ACC112 (cell line): ENCODE results near the gene BANF1.

Experiments
- H2AFZ ChIP-seq: fragments of 200-600 bp; sonication (generic); one replicate; pipeline ENCODE4 v1.6.0; 2017; ENCODE audit warnings: antibody characterized with exemption, low read length; ENCODE audit not compliant: unreplicated experiment
- H3K27ac ChIP-seq: fragments of 200-600 bp; sonication (generic); 2 replicates; pipeline ENCODE4 v1.5.1; 2014; ENCODE audit warnings: low read depth, mild to moderate bottlenecking, antibody characterized with exemption, low read length, moderate library complexity
- H3K27me3 ChIP-seq: fragments of 200-600 bp; sonication (generic); 2 replicates; pipeline ENCODE4 v1.6.1; 2014; ENCODE audit warnings: mild to moderate bottlenecking, antibody characterized with exemption, low read length, moderate library complexity, mixed read lengths; ENCODE audit not compliant: insufficient read depth
- H3K36me3 ChIP-seq: fragments of 200-600 bp; sonication (generic); 2 replicates; pipeline ENCODE4 v1.6.1; 2016; ENCODE audit warnings: mild to moderate bottlenecking, antibody characterized with exemption, low read length, moderate library complexity, mixed read lengths; ENCODE audit not compliant: insufficient read depth
- H3K4me1 ChIP-seq: fragments of 200-600 bp; sonication (generic); one replicate; pipeline ENCODE4 v1.6.1; 2016; ENCODE audit warnings: low read length, mixed read lengths; ENCODE audit not compliant: insufficient read depth, unreplicated experiment, control insufficient read depth
- H3K4me3 ChIP-seq: fragments of 200-600 bp; sonication (generic); 2 replicates; pipeline ENCODE4 v1.5.1; 2014; ENCODE audit warnings: mild to moderate bottlenecking, low read depth, low read length
- H3K79me2 ChIP-seq: fragments of 200-600 bp; sonication (generic); one replicate; pipeline ENCODE4 v1.6.0; 2016; ENCODE audit warnings: low read length; ENCODE audit not compliant: control insufficient read depth, unreplicated experiment, insufficient read depth

BANF1 gene

DNA sequence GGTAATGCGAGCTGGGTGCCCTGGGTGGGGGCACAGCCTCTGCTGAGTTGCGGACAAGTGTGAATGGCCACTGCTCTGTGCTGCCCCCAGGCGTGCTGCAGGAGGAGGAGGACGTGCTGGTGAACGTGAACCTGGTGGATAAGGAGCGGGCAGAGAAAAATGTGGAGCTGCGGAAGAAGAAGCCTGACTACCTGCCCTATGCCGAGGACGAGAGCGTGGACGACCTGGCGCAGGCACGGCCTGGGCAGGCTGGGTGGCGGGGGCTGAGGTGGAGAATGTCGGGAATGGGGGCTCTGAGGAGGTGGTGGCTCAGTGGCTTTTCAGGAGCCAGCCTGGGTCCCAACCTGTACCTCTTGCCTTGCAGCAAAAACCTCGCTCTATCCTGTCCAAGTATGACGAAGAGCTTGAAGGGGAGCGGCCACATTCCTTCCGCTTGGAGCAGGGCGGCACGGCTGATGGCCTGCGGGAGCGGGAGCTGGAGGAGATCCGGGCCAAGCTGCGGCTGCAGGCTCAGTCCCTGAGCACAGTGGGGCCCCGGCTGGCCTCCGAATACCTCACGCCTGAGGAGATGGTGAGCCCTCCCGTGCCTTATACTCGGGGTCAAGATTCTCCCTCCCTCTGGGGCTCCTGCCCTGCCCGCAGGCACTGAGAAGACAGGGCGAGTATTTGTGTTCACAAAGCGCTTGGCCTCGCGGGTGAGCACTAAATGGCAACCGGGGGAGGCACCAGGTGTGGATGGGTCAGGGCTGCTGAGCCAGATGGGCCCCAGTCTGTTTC, 36.1 kb upstream of the BANF1 start:
- Histone ChIP-seq H3K27me3 (no peaks in the 10 kb centered on the region), H3K4me3 (no peak overlapping the region), H3K36me3 (peaks cover 24% of the 10 kb centered on the region; the same call in 1 of the 2 replicates), H3K4me1 (peaks cover 15% of the 10 kb centered on the region), H3K27ac (no peak overlapping the region), H2AFZ (no peak overlapping the region), H3K79me2 (peaks cover 33% of the 10 kb centered on the region)

DNA sequence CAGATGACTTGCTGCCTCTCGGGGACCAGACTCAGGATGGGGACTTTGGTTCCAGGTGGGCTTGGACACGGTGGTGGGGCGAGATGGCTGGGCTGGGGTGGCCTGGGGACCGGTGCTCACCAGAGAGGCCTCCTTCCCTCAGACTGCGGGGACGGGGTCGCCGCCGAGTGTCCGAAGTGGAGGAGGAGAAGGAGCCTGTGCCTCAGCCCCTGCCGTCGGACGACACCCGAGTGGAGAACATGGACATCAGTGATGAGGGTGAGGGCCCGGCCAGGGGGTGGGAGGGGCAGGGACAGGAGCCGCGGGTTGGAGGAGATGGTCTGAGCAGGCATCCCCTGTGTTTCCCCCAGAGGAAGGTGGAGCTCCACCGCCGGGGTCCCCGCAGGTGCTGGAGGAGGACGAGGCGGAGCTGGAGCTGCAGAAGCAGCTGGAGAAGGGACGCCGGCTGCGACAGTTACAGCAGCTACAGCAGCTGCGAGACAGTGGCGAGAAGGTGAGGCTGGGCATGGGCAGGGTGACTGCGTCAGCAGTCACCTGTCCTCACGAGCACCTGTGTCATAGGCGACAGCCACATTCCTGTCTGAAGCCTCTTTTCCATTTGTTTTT, 34.9 kb upstream of the BANF1 start:
- H3K27me3 ChIP-seq: no peaks in the 10 kb centered on the region
- peaks cover 15% of the 10 kb centered on the region for H3K4me1 ChIP-seq
- peaks cover 24% of the 10 kb centered on the region; the same call in 1 of the 2 replicates for H3K36me3 ChIP-seq
- H2AFZ ChIP-seq: no peak overlapping the region
- no peak overlapping the region for H3K4me3 ChIP-seq
- peaks cover 24% of the 10 kb centered on the region for H3K79me2 ChIP-seq
- no peak overlapping the region for H3K27ac ChIP-seq

DNA sequence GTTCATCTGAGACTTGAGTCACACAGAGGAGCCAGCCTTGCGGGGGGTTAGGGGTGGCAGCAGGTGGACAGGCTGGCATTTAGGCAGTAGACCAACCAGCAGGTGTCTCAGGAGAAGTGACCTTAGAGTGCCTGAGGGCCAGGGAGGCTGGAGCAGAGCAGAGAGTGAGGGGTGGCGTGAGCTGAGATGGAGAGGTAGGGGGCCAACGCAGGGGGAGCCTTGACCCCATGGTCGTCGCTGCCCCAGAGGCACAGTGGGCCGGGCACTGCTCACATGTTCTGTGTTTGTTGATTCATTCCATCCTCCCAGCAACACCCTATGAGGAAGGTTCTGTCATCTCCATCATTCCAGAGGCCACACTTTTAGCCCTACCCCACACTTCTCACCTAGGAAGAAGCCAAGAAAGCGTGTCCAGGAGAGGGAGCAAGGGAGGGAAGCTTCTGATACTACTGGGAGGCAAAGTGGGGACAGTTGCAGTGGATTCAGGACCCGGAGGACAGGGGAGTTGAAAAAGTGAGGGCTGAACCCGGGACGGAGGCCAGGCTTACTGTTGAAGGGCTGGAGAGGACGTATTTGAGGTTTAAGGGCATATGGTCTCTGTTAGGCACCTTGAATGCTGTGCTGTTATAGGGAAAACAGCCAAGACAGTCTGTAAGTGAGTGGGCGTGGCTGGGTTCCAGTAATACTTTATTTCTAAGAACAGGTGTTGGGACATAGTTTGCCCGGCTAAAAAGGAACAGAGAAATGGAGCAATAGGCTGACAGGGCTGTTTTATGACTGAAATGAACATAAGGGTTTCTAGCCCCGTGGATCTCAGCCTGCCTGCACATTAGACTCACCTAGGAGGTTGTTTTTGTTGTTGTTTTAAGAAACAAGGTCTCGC, 33.5 kb upstream of the BANF1 start:
- Histone ChIP-seq H3K27me3 (no peaks in the 10 kb centered on the region), H3K4me1 (peaks cover 12% of the 10 kb centered on the region), H3K79me2 (peaks cover 10% of the 10 kb centered on the region), H2AFZ (no peak overlapping the region), H3K4me3 (no peak overlapping the region), H3K27ac (no peak overlapping the region), H3K36me3 (peaks cover 24% of the 10 kb centered on the region; the same call in 1 of the 2 replicates)

DNA sequence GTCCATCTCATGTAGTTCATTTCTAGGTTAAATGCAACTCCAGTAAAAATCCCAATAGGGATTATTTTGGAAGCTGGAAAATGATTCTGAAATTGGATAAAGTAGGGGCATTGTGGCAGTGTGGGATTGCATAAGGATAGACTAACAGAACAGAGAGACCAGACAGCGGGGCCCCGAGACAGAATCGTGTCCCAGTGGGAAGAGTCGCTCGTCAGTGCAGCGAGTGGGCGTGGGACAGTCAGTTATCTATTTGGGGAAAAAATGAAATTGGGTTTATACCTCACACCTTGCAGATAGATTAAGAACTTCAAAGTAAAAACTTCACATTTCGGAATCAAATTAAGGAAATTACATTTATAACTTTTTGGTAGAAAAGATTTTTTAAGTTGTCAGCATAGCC, 30.2 kb upstream of the BANF1 start:
- Histone ChIP-seq H3K36me3 (0 out of 2 replicates have a peak, but pooled peaks cover 4% of the 10 kb centered on the region), H3K4me1 (peaks cover 7% of the 10 kb centered on the region), H3K27ac (no peak overlapping the region), H3K27me3 (no peaks in the 10 kb centered on the region), H3K79me2 (no peaks in the 10 kb centered on the region), H3K4me3 (no peak overlapping the region), H2AFZ (no peak overlapping the region)

DNA sequence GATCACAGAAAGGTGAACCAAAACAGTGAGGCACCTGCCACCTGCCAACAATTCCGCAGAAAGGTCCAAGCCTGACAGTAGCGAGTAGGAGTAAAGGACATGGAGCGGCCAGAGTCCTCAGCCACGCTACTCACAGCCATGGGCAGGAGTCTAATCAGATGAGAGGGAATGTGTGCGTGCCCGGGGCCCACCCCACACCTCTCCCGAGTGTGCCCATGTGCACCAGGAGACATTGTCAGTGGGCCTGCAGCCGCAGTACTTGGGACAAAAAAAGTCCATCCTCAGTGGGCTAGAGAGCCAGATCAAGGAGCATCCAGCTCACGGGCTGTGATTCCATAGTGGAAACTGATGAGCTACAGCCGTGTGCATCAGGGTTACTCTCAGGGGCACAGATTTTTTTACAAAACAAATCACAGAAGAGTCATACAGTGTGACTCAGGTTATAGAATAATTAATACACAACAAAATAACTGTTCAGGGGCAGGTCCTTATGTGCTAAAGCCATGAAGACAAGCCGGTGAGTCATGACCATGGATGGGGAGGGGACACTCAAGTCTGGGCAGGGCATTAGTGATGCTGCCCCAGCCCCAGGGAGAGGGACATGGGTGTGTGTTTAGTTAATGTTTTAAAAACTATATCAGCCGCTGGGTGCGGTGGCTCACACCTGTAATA, 28.7 kb upstream of the BANF1 start:
- H3K79me2 ChIP-seq: no peaks in the 10 kb centered on the region
- no peak overlapping the region for H3K27ac ChIP-seq
- no peak overlapping the region for H2AFZ ChIP-seq
- H3K36me3 ChIP-seq: peaks cover 9% of the 10 kb centered on the region; the same call in 1 of the 2 replicates
- H3K27me3 ChIP-seq: no peaks in the 10 kb centered on the region
- peaks cover 7% of the 10 kb centered on the region for H3K4me1 ChIP-seq
- no peak overlapping the region for H3K4me3 ChIP-seq

DNA sequence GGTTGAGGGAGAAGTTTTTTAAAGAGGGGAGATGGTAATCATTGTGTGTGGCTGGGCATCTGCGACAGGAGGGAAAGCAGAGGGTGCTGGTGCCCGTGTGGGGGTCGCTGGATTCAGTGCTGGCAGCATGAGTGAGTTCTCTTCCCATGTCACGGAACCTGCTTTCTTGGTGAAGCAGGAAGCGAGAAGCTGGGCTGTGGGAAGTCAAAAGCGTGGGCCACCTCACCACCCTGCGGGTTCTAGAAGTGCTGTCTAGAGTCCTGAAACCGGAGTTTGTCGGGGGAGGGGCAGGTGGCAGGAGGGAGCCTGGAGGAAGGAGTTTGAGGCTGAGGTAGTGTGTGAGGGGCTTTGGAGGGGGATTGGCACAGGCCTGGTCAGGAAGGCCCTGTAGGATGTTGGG, 26.5 kb upstream of the BANF1 start:
- Histone ChIP-seq H2AFZ (no peak overlapping the region), H3K79me2 (no peaks in the 10 kb centered on the region), H3K27me3 (no peaks in the 10 kb centered on the region), H3K27ac (no peak overlapping the region), H3K36me3 (peaks cover 5% of the 10 kb centered on the region; the same call in 1 of the 2 replicates), H3K4me1 (peaks cover 7% of the 10 kb centered on the region), H3K4me3 (no peak overlapping the region)

DNA sequence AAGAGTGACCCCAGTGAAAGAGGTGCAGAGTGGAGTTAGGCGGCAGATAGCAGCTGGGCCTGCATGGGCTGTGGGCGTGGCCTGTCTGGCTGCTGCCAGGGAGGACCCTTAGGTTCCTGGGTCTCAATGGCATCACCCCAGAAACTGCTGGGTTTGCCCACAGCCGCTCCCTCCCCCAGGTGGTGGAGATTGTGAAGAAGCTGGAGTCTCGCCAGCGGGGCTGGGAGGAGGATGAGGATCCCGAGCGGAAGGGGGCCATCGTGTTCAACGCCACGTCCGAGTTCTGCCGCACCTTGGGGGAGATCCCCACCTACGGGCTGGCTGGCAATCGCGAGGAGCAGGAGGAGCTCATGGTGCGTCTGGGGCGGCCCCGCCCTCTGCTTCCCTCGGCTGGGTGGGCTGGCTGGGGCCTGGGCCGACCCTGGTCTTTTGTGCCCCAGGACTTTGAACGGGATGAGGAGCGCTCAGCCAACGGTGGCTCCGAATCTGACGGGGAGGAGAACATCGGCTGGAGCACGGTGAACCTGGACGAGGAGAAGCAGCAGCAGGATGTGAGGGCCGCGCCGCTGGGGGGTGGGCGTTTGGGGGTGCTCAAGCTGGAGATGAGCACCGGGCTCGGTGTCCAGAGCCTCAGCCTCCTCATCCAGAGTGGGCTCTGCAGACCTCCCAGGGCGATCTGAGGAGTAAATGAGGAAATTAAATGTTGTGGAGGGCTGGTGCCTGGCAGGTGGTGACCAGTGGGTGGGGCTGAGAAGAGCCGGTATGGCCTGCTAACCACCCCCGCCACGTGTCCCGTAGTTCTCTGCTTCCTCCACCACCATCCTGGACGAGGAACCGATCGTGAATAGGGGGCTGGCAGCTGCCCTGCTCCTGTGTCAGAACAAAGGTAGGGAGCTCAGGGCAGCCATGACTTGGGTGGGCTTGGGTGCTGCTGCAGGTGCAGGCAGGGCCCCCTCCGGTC, 25.8 kb upstream of the BANF1 start:
- Histone ChIP-seq H2AFZ (no peak overlapping the region), H3K27me3 (no peaks in the 10 kb centered on the region), H3K79me2 (no peaks in the 10 kb centered on the region), H3K4me1 (peaks cover 7% of the 10 kb centered on the region), H3K27ac (no peak overlapping the region), H3K4me3 (no peak overlapping the region), H3K36me3 (peaks cover 5% of the 10 kb centered on the region; the same call in 1 of the 2 replicates)

DNA sequence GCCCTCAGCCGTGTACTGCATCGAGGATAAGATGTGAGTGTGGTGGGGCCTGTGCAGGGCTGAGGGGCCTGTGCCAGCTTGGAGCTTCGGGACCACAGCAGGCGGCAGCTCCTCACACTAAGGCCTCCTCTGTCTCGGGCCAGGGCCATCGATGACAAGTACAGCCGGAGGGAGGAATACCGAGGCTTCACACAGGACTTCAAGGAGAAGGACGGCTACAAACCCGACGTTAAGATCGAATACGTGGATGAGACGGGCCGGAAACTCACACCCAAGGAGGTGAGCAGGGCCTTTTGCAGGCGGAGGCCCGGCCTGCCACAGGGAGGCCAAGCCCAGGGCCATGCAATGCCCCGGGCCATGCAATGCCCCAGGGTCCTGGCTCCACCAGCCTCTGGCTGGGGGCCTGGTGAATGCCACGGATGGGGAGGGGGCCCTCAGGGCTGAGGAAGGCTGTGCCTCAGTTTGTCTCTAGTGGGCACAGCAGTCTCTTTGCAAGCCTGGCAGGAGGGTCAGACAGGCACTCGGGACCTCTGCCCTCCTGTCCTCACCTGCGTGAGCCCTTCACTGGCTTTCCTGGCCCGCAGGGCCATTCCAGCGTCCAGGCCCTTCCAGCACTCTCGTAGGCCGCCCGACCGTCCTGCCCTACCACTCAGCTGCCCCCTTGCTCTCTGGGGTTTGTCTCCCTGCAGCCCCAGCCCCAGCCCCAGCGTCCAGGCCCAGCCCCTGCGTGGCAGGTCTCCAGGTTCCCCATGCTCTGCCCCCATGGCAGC, 24.5 kb upstream of the BANF1 start:
- Histone ChIP-seq H3K4me1 (peaks cover 7% of the 10 kb centered on the region), H3K36me3 (peaks cover 5% of the 10 kb centered on the region; the same call in 1 of the 2 replicates), H3K27me3 (no peaks in the 10 kb centered on the region), H3K4me3 (no peak overlapping the region), H3K27ac (no peak overlapping the region), H2AFZ (no peak overlapping the region), H3K79me2 (no peaks in the 10 kb centered on the region)
